Endothelial cell (in vitro differentiated cells): ENCODE data around the gene CTR9. TPM values are rescaled to one million over a fixed set of nuclear protein-coding genes. Genes with fewer than 3 reads are reported as not detected.

Source experiments
- DNase-seq: peaks from one replicate; pipeline ENCODE4 v3.0.0; 2021; ENCODE audit warnings: low spot score
- H3K27ac Mint-ChIP-seq: one replicate; pipeline ENCODE4 v1.8.0; 2021; ENCODE audit warnings: mixed read lengths, inconsistent platforms; ENCODE audit not compliant: unreplicated experiment
- H3K27me3 Mint-ChIP-seq: one replicate; pipeline ENCODE4 v1.8.0; 2021; ENCODE audit warnings: mild to moderate bottlenecking, moderate library complexity, mixed read lengths, inconsistent platforms; ENCODE audit not compliant: unreplicated experiment
- H3K36me3 Mint-ChIP-seq: one replicate; pipeline ENCODE4 v1.8.0; 2021; ENCODE audit warnings: mild to moderate bottlenecking, low read depth, mixed read lengths, inconsistent platforms; ENCODE audit not compliant: unreplicated experiment
- H3K4me1 Mint-ChIP-seq: one replicate; pipeline ENCODE4 v1.8.0; 2021; ENCODE audit warnings: mild to moderate bottlenecking, mixed read lengths, inconsistent platforms; ENCODE audit not compliant: unreplicated experiment
- H3K4me3 Mint-ChIP-seq: one replicate; pipeline ENCODE4 v1.8.0; 2021; ENCODE audit warnings: mild to moderate bottlenecking, mixed read lengths, inconsistent platforms; ENCODE audit not compliant: unreplicated experiment
- H3K9me3 Mint-ChIP-seq: one replicate; pipeline ENCODE4 v1.8.0; 2021; ENCODE audit warnings: mixed read lengths, inconsistent platforms; ENCODE audit not compliant: unreplicated experiment
- CTCF ChIP-seq: fragments of 200-600 bp; sonication (generic); IDR thresholded peaks from one replicate; pipeline ENCODE4 v1.5.0; 2021; ENCODE audit warnings: antibody characterized with exemption; ENCODE audit not compliant: unreplicated experiment
- total RNA-seq: library from RNA; stranded (reverse); fragmentation: NEBNext Ultra II Directional; extraction: Animal tissue kit (Norgen Biotek cat#: 25700); gene quantifications from one replicate; pipeline ENCODE4 v1.2.1, GENCODE V29; 2021; ENCODE audit not compliant: unreplicated experiment

The CTR9 gene
- total RNA-seq, 1 donor from 2014 or later = 43.5 TPM

GRCh38 chr11:10716122-10716521 lies 34.9 kb upstream of the CTR9 start:
- H3K9me3 Mint-ChIP-seq = no peaks in the 10 kb centered on the region
- H3K4me3 Mint-ChIP-seq = no peak overlapping the region
- no peak for TF ChIP-seq CTCF
- H3K4me1 Mint-ChIP-seq = peaks cover 7% of the 10 kb centered on the region
- peaks cover 2% of the 10 kb centered on the region for H3K27me3 Mint-ChIP-seq
- H3K36me3 Mint-ChIP-seq = peaks cover 4% of the 10 kb centered on the region
- no peak for DNase-seq
- H3K27ac Mint-ChIP-seq = no peak overlapping the region

GRCh38 chr11:10716543-10717259 lies 34.3 kb upstream of the CTR9 start:
- TF ChIP-seq CTCF = no peak
- H3K36me3 Mint-ChIP-seq = peaks cover 4% of the 10 kb centered on the region
- H3K4me3 Mint-ChIP-seq = no peak overlapping the region
- peaks cover 8% of the 10 kb centered on the region for H3K4me1 Mint-ChIP-seq
- peaks cover 2% of the 10 kb centered on the region for H3K27me3 Mint-ChIP-seq
- no peaks in the 10 kb centered on the region for H3K9me3 Mint-ChIP-seq
- H3K27ac Mint-ChIP-seq = no peak overlapping the region
- no peak for DNase-seq

- Mint-ChIP-seq H3K27me3 (peaks cover 2% of the 10 kb centered on the region), H3K4me1 (peaks cover 16% of the 10 kb centered on the region), H3K4me3 (no peak overlapping the region), H3K9me3 (no peaks in the 10 kb centered on the region), H3K36me3 (peaks cover 4% of the 10 kb centered on the region), H3K27ac (no peak overlapping the region)
- no peak for TF ChIP-seq CTCF
- no peak for DNase-seq
These were observed 31.4 kb upstream of the CTR9 start for GRCh38 chr11:10719616-10720015.

- peaks cover 2% of the 10 kb centered on the region for H3K27me3 Mint-ChIP-seq
- H3K36me3 Mint-ChIP-seq = peaks cover 4% of the 10 kb centered on the region
- TF ChIP-seq CTCF = no peak
- H3K9me3 Mint-ChIP-seq = no peaks in the 10 kb centered on the region
- H3K4me3 Mint-ChIP-seq = no peak overlapping the region
- DNase-seq = no peak
- H3K27ac Mint-ChIP-seq = no peak overlapping the region
- peaks cover 10% of the 10 kb centered on the region for H3K4me1 Mint-ChIP-seq
These were observed 30.1 kb upstream of the CTR9 start for GRCh38 chr11:10720881-10721376.

GRCh38 chr11:10722307-10722706 lies 28.7 kb upstream of the CTR9 start:
- H3K27me3 Mint-ChIP-seq = peaks cover 2% of the 10 kb centered on the region
- no peak for TF ChIP-seq CTCF
- H3K36me3 Mint-ChIP-seq = peaks cover 1% of the 10 kb centered on the region
- DNase-seq = no peak
- H3K4me3 Mint-ChIP-seq = no peak overlapping the region
- H3K4me1 Mint-ChIP-seq = peaks cover 10% of the 10 kb centered on the region
- H3K27ac Mint-ChIP-seq = no peak overlapping the region
- no peaks in the 10 kb centered on the region for H3K9me3 Mint-ChIP-seq
